DMS114 treated with DMSO at 0.1 percent for 48 hours (cell line): ENCODE measurements around the gene WARS2.

Source experiments
- DNase-seq: peaks from one replicate; lab custom pipeline; 2025; ENCODE audit not compliant: unreplicated experiment; lab: John Stamatoyannopoulos, UW

WARS2 gene

GRCh38 chr1:119086830-119087229 is 53.6 kb downstream of the WARS2 start:
- DNase-seq, result no peak

DNA sequence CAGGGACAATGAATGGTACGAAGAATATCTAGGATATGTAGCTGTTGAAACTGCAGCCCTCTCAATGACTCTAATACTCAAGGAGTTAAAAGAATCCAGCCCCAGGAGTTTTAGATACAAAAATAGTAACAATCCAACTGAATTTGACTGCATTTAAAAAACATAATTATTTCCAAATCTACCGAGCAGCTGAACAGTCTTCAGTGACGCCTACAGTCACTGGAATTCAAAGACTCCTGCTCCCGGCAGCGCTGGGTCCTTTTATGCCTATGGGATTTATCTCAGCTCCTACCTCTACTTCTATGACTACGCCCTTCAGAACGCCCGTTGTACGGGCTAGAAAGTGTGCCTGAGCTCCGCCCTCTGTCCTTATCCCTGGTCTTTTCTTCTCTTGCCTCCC is 55.7 kb downstream of the WARS2 start:
- DNase-seq, result no peak

DNA sequence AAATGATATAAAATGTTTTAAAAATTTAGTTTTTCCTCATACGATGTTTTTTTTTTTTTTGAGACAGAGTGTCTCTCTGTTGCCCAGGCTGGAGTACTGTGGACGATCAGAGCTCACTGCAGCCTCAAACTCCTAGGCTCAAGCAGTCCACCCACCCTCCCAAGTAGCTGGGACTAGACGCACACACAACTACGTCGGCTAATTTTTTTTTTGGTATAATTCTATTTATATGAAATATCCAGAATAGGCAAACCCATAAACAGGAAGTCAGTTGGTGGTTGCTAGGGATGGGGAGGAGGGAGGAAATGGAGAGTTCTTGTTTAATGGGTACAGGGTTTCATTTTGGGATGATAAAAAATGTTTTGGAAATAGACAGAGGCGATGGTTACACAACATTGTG is 56.5 kb downstream of the WARS2 start:
- no peak for DNase-seq

- no peak for DNase-seq
These were observed 57.0 kb downstream of the WARS2 start for GRCh38 chr1:119083479-119083878.

DNA sequence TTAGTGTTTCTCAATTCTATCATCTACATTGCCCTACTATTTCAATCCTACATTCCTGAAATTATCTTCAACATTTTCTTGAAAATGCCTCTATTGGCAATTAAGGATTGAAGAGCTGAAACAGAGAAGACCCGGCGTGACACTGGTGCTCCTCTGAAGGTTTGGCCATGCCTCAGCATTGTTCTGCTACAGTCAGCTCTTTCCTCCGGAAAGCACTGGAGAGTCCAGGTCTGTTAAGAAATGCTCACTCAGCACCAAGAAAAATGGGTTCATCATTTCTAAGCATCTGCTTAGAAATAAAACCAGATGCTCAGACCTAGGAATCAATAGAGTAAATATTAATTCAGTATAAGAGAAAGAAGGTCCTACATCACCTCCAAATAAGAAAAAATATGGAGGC is 58.8 kb downstream of the WARS2 start:
- DNase-seq, result no peak

GRCh38 chr1:119081267-119081666 is 59.2 kb downstream of the WARS2 start:
- DNase-seq, result no peak

DNA sequence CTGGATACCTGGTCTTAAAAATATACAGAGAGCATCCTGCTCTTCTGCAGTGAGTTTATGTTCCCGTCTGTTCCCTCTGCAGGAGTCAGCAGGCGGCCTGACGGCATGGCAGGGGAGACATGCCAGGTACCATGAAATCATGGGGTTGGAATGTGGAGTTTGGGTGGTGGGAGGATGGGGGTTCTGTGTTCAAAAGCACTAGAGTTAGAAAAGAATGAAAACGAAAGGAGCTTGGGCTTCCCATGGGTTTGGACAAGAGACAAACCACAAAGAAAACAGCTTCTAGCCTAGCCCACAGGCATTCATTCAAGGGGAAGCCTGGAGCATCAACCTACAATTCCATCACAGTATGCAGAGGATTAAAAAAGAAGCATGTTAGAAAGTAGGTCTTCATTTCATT is 59.9 kb downstream of the WARS2 start:
- no peak for DNase-seq

DNA sequence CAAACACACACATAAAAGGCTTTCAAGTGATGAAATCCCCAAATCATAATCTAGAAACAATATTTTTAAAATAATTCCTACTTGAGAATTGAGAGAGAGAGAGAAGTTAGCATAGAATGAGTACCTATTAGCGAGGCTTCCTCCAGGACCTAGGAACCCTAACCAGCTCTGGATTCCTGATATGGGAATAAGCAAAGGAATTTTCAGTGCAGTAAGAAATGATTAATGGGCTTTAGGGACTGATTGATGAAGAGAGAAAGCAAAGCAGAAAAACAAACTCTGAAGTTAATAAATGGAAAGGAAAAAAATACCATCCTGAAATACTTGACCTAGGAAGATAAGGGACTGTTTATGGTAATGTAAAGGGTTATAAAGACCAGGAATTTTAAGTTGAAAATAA is 60.6 kb downstream of the WARS2 start:
- no peak for DNase-seq

DNA sequence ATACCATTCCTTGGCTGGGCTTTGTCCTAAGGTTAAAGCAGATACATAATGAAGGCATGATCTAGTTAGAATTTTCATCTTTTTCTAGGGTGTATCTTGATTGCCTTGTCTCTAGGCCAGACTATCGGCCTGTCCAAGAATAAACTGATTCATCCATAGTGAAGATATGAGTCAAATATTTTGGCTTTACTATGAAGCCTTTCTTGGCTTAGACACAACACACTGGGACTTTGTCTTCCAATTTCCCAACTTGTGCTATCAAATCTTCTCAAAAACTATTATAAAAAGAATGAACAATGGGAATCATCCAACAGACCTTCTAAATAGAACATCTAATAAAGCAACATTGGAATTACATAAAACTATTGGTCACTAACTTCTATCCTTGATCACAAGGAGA is 64.8 kb downstream of the WARS2 start:
- DNase-seq, result no peak

DNA sequence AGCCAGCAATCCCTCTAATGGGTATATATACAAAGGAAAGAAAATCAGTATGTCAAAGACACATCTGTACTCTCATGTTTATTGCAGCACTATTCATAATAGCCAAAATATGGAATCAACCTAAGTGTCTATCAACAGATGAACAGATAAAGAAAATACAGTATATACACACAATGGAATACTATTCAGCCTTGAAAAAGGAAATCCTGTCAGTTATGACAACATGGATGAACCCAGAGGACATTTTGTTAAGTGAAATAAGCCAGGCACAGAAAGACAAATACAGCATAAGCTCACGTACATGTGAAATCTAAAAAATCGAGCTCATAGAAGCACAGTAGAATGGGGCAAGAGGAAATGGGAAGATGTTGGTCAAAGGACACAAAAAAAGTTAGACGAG is 69.1 kb downstream of the WARS2 start:
- DNase-seq, result no peak

GRCh38 chr1:119069682-119070081 is 70.8 kb downstream of the WARS2 start:
- no peak for DNase-seq

DNA sequence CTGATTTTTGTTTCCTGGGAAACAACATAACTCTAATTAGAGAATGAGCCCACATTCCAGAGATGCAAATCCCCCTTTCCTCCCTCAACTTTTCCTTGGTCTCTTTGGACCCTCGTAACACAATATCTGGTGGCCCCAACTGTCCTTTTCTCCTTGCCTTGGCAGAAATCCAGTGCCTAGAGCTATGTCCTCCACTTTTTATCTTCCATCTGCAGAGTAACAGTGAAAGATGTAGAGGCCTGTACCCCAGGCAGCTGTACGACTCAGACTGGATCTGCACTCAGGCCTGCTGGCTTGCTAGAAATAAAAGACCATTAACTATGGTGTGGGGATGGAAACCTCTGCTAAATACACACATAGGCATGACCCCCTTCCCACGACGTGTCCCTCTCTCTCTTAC is 72.0 kb downstream of the WARS2 start:
- no peak for DNase-seq

DNA sequence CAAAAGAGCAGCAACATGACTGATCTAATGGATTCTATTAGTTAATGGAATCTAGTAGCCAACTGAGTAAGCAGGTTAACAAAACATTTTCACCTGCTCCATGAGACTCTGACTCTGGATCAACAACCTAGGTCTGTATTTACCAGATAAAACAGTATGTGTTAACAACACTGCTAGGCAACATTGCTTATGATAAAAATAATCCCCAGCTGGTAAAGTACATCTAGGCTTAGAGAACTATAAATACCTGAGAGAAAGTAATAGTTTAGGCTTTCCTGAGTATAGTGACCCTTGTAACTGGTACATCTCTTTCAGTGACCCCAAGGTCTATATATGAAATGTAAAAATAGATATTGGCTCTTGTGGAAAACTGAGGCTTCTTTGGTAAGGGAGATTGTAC is 78.8 kb downstream of the WARS2 start:
- no peak for DNase-seq

- no peak for DNase-seq
These were observed 84.9 kb downstream of the WARS2 start for GRCh38 chr1:119055568-119055967.

DNA sequence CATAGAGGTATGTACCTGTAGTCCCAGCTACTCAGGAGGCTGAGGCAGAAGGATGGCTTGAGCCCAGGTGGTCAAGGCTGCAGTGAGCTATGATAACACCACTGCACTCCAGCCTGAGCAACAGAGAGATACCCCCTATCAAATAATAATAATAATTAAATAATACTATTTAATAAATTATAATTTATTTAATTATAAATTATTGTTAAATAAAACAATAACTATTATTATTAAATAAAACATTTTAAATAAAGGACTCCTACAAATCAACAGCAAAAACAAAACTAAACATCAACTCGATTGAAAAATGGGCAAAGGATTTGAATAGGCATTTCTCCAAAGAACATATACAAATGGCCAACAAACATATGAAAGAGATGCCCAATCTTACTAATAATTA is 86.5 kb downstream of the WARS2 start:
- no peak for DNase-seq

- no peak for DNase-seq
These were observed 88.2 kb downstream of the WARS2 start for GRCh38 chr1:119052267-119052666.

GRCh38 chr1:119048624-119049404 is 91.6 kb downstream of the WARS2 start:
- DNase-seq, result no peak

- no peak for DNase-seq
These were observed 93.5 kb downstream of the WARS2 start for GRCh38 chr1:119046785-119047438.

- no peak for DNase-seq
These were observed 94.0 kb downstream of the WARS2 start for GRCh38 chr1:119046429-119046784.

- DNase-seq, result no peak
These were observed 95.2 kb downstream of the WARS2 start for GRCh38 chr1:119045096-119045746.

- no peak for DNase-seq
These were observed 99.5 kb downstream of the WARS2 start for GRCh38 chr1:119040906-119041305.

DNA sequence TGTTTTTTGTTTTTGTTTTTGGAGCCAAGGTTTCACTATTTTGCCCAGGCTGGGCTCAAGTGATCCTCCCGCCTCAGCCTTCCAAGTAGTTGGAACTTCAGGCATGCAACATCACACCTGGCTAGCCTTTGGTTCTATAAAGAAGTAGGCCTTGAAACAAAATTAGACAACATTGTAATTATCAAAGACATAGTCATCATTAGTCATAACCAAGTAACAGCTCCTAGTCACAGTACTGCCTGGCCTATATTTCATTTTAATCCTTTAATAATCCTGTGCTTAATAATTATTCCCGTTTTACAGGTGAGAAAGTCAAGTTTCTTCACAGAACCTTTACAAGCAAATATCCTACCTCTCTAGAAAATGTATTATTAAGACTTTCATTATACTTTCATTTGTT is 100.0 kb downstream of the WARS2 start:
- DNase-seq, result no peak
